H1 (cell line): ENCODE data around the gene PNPLA1. TPM values are rescaled to one million over a fixed set of nuclear protein-coding genes. Genes with fewer than 3 reads are reported as not detected.

Experiments used
- CBX8 ChIP-seq: fragments of 300-800, 300-1000 bp; sonication (generic); IDR thresholded peaks from 2 replicates; pipeline ENCODE4 v1.7.1; 2016; ENCODE audit warnings: low read depth, low read length, borderline replicate concordance
- CEBPB ChIP-seq: IDR thresholded peaks from 2 replicates; pipeline ENCODE4 v1.6.1; 2012; ENCODE audit warnings: low read depth, low read length
- CHD7 ChIP-seq: fragments of 300-600 bp; sonication (generic); IDR thresholded peaks from 2 replicates; pipeline ENCODE4 v1.7.1; 2012; ENCODE audit warnings: low read length, moderate library complexity, mild to moderate bottlenecking, inconsistent platforms; ENCODE audit not compliant: insufficient replicate concordance
- CREB1 ChIP-seq: IDR thresholded peaks from 2 replicates; pipeline ENCODE4 v1.6.1; 2012; ENCODE audit warnings: inconsistent platforms
- EGR1 ChIP-seq: IDR thresholded peaks from 2 replicates; pipeline ENCODE4 v1.6.1; 2011; ENCODE audit warnings: low read depth, low read length, borderline replicate concordance
- RXRA ChIP-seq: IDR thresholded peaks from 2 replicates; pipeline ENCODE4 v1.6.1; 2011; ENCODE audit warnings: low read depth, mild to moderate bottlenecking, low read length, moderate library complexity; ENCODE audit not compliant: insufficient read depth
- SAP30 ChIP-seq: fragments of 300-600 bp; sonication (generic); IDR thresholded peaks from 2 replicates; pipeline ENCODE4 v1.7.1; 2012; ENCODE audit warnings: low read length, moderate library complexity, mild to moderate bottlenecking, inconsistent platforms; ENCODE audit not compliant: insufficient read depth, insufficient replicate concordance
- SIX5 ChIP-seq: IDR thresholded peaks from 2 replicates; pipeline ENCODE4 v1.6.1; 2011; ENCODE audit warnings: mild to moderate bottlenecking, low read depth, low read length
- polyA plus RNA-seq, 7 experiments: library from polyadenylated mRNA; depleted of rRNA in 3 of 7; stranded (reverse) in 5 of 7; unstranded in 2 of 7; fragments of >200 nt in 5 of 7; fragments of 200-250 nt in 2 of 7; gene quantifications; 1 replicate in 5 of 7; 2 replicates in 1 of 7; 4 replicates in 1 of 7; pipeline versions ENCODE4 v1.2.1 to v1.2.3, GENCODE V29; 2011 to 2013; ENCODE audit warnings: missing spikeins in 2 of 7, mixed read lengths in 2 of 7
- total RNA-seq: library from RNA; stranded (reverse); fragmentation: NEBNext Ultra II Directional; extraction: Animal tissue kit (Norgen Biotek cat#: 25700); gene quantifications from 2 replicates; pipeline ENCODE4 v1.2.1, GENCODE V29; 2021
- TF ChIP-seq, protein P1 (sequence below): IDR thresholded peaks from 2 replicates; pipeline ENCODE4 v1.6.1; 2011; ENCODE audit warnings: low read length, improper control_type of control experiment

PNPLA1 gene
- total and polyA plus RNA-seq, 2 of the 8 experiments (the other 6 are each of a cell fraction or from before 2014, with no cell fraction given) = not detected

GRCh38 chr6:36318690-36319435 is 49.0 kb downstream of the PNPLA1 start (continued):
- TF ChIP-seq, protein P1, sequence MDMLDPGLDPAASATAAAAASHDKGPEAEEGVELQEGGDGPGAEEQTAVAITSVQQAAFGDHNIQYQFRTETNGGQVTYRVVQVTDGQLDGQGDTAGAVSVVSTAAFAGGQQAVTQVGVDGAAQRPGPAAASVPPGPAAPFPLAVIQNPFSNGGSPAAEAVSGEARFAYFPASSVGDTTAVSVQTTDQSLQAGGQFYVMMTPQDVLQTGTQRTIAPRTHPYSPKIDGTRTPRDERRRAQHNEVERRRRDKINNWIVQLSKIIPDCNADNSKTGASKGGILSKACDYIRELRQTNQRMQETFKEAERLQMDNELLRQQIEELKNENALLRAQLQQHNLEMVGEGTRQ = no peak
- TF ChIP-seq SAP30 (no peak), CBX8 (no peak), CREB1 (no peak), CHD7 (no peak), EGR1 (no peak), SIX5 (no peak), RXRA (no peak), CEBPB (no peak)
